Gastroesophageal sphincter (tissue), 4 donors: Measurements from ENCODE around the gene CST7. TPM values are rescaled to one million over a fixed set of nuclear protein-coding genes. Genes with fewer than 3 reads are reported as not detected.

Experiments
- ATAC-seq: fragments of 150-250 bp; one replicate; pipeline ENCODE4 v1.9.1; 2016; ENCODE audit warnings: mild to moderate bottlenecking, moderate library complexity
- H3K27ac ChIP-seq, 4 donors: fragments of 200-600 bp; sonication (generic) in 3 of 4; 1 replicate in 3 of 4; 2 replicates in 1 of 4; pipeline ENCODE4 v1.5.1; 2016 to 2019
- H3K27me3 ChIP-seq: fragments of 200-600 bp; sonication (generic); one replicate; pipeline ENCODE4 v1.5.1; 2019
- H3K36me3 ChIP-seq, 2 donors: fragments of 200-600 bp; sonication (generic); one replicate each; pipeline ENCODE4 v1.5.1; 2019; ENCODE audit warnings: control low read depth in 1 of 2
- H3K4me1 ChIP-seq, 3 donors: fragments of 200-600 bp; sonication (generic); 1 replicate in 2 of 3; 2 replicates in 1 of 3; pipeline ENCODE4 v1.5.1; 2016 to 2019; ENCODE audit warnings: control low read depth in 2 of 3
- H3K4me3 ChIP-seq, 2 donors: fragments of 200-600 bp; sonication (generic); one replicate each; pipeline ENCODE4 v1.5.1; 2019; ENCODE audit warnings: mild to moderate bottlenecking in 1 of 2, moderate library complexity in 1 of 2
- H3K9me3 ChIP-seq, 3 donors: fragments of 200-600 bp; sonication (generic); one replicate each; pipeline ENCODE4 v1.5.1; 2017 to 2019; ENCODE audit warnings: control low read depth in 2 of 3
- EP300 ChIP-seq: sonication (generic); formaldehyde crosslinking; IDR thresholded peaks from one replicate; pipeline ENCODE4 v1.6.1; 2017; ENCODE audit warnings: antibody characterized with exemption, mild to moderate bottlenecking
- POLR2A ChIP-seq, 2 donors: fragments of 450-650 bp; IDR thresholded peaks; one replicate each; pipeline ENCODE4 v1.6.1; 2017; ENCODE audit warnings: antibody characterized with exemption in 2 of 2, mild to moderate bottlenecking in 2 of 2, moderate library complexity in 1 of 2
- POLR2AphosphoS5 ChIP-seq: sonication (generic); formaldehyde crosslinking; IDR thresholded peaks from one replicate; pipeline ENCODE4 v1.6.1; 2017; ENCODE audit warnings: antibody characterized with exemption
- WGBS, 2 donors: methylation state at CpG; one replicate each; pipeline ENCODE4 v1.1.5; 2018; ENCODE audit warnings: low coverage in 1 of 2; 5-methylcytosine and 5-hydroxymethylcytosine counted together
- small RNA-seq, 4 donors: library from RNA; depleted of rRNA; stranded (forward); fragments of <200 nt; gene quantifications; one replicate each; pipeline ENCODE3, GENCODE V24; 2016
- total RNA-seq, 4 donors: library from RNA; depleted of rRNA; stranded (reverse); fragments of >200 nt; gene quantifications; one replicate each; pipeline ENCODE4 v1.1.0, GENCODE V29; 2016
- TF ChIP-seq, protein P1 (sequence below), 4 experiments: fragments of 200-600 bp in 2 of 4; fragments of 450-650 bp in 2 of 4; sonication (generic) in 1 of 4; IDR thresholded peaks; one replicate each; pipeline ENCODE4 v1.5.1; 2017 to 2019; ENCODE audit warnings: antibody characterized with exemption in 4 of 4, mild to moderate bottlenecking in 2 of 4, moderate library complexity in 2 of 4

Gene CST7
- total RNA-seq, 4 donors from 2014 or later: 0.37 to 4.0 TPM; not detected in 2

DNA sequence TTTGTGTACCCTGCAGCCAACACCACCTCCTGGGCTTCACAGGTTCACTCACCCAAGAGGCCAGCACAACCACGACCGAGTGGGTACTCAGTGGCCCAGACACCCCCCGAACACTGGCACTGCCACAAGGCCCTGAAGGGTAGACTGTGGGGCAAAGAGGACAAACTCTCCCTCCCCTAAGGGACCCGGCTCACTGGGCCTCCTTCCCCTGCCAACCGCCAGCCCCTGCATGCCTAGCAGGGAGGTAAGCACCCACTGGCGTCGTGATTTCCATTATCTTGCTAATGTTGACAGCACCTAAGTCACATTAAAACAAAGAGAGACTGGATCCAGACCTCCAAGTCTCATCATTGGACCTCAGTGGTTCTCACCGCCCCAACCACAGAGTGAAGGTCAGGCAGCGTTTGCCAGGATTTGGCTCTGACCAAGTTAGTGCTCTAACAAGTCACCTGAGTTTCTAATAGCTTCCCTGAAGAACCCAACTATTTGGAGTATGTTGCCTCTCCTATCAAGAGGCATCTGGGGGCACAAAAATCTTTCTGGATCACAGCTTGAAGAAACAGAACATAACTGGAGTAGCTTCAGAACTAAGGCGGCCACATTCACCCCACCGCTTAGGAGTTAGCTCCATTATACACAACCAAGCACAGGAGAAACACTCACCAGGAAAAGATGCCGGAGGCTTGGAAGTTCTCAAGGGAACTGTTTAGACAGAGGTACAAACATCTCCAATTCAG, 57.5 kb downstream of the CST7 start:
- 81 to 96% methylated on average over 3 to 7 of the region's 12 CpGs for WGBS, 2 donors
- Histone ChIP-seq H3K4me1 (peaks cover 0 to 46% (median 11%) of the 10 kb centered on the region in 3 donors), H3K27me3 (no peaks in the 10 kb centered on the region), H3K27ac (peak overlapping the region in 3 of 4 donors; percentile 72 to 75 (median 75)), H3K4me3 (no peak overlapping the region), H3K9me3 (no peaks in the 10 kb centered on the region), H3K36me3 (peaks cover 0 to 65% of the 10 kb centered on the region in 2 donors)
- ATAC-seq: no peak
- TF ChIP-seq POLR2A (IDR thresholded peaks at IDR 0.05) (no peak), POLR2AphosphoS5 (no peak), EP300 (no peak)
- TF ChIP-seq, protein P1, sequence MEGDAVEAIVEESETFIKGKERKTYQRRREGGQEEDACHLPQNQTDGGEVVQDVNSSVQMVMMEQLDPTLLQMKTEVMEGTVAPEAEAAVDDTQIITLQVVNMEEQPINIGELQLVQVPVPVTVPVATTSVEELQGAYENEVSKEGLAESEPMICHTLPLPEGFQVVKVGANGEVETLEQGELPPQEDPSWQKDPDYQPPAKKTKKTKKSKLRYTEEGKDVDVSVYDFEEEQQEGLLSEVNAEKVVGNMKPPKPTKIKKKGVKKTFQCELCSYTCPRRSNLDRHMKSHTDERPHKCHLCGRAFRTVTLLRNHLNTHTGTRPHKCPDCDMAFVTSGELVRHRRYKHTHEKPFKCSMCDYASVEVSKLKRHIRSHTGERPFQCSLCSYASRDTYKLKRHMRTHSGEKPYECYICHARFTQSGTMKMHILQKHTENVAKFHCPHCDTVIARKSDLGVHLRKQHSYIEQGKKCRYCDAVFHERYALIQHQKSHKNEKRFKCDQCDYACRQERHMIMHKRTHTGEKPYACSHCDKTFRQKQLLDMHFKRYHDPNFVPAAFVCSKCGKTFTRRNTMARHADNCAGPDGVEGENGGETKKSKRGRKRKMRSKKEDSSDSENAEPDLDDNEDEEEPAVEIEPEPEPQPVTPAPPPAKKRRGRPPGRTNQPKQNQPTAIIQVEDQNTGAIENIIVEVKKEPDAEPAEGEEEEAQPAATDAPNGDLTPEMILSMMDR (IDR thresholded peaks at IDR 0.05): no peak

DNA sequence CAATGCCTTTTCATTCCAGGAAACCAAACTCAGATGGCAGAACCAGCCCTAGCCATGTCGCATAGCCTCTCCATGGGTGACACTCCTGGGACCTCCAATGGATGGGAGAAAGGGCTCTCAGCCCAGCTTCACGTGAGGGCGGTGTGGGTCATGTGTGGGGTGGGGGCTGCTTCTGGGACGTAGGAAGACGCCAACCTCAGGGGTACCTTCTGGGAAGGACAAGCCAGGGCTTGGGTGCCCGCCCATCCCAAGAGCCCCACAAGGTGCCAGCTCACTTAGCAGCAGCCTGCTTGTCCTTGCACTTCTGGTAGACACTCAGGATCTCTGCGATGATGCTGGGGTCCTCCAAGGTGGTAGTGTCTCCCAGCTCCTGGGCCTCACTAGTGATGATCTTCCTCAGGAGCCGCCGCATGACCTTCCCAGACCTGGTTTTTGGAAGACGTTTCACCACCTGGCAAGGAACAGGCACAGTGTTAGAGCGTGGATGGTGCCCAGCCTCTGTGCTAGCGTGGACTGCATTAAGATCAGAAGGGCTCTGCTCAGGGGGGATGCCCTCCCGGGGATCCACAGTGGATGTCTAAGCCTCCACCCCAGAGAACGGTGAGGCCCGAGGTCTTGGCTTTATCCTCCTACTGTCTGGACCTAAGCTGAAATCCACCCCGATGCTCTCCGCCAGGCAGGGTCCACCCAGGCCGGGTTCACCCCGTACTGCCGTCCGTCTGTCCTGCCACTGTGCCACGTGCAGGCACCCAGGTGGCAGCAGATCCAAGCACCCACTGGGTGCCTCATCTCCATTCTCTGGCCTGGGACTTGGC, 58.6 kb downstream of the CST7 start:
- peak overlapping the region in 2 of 4 donors; percentile 13 to 72 for H3K27ac ChIP-seq
- WGBS, 2 donors: 92 to 100% methylated on average over 1 to 2 of the region's 22 CpGs
- peaks cover 0 to 46% (median 11%) of the 10 kb centered on the region in 3 donors for H3K4me1 ChIP-seq
- H3K4me3 ChIP-seq: no peak overlapping the region
- no peaks in the 10 kb centered on the region for H3K27me3 ChIP-seq
- H3K36me3 ChIP-seq: peaks cover 0 to 76% of the 10 kb centered on the region in 2 donors
- no peak for ATAC-seq
- no peaks in the 10 kb centered on the region for H3K9me3 ChIP-seq
- TF ChIP-seq, protein P1 (IDR thresholded peaks at IDR 0.05): no peak
- no peak for TF ChIP-seq POLR2A (IDR thresholded peaks at IDR 0.05)
- TF ChIP-seq EP300: no peak
- no peak for TF ChIP-seq POLR2AphosphoS5

DNA sequence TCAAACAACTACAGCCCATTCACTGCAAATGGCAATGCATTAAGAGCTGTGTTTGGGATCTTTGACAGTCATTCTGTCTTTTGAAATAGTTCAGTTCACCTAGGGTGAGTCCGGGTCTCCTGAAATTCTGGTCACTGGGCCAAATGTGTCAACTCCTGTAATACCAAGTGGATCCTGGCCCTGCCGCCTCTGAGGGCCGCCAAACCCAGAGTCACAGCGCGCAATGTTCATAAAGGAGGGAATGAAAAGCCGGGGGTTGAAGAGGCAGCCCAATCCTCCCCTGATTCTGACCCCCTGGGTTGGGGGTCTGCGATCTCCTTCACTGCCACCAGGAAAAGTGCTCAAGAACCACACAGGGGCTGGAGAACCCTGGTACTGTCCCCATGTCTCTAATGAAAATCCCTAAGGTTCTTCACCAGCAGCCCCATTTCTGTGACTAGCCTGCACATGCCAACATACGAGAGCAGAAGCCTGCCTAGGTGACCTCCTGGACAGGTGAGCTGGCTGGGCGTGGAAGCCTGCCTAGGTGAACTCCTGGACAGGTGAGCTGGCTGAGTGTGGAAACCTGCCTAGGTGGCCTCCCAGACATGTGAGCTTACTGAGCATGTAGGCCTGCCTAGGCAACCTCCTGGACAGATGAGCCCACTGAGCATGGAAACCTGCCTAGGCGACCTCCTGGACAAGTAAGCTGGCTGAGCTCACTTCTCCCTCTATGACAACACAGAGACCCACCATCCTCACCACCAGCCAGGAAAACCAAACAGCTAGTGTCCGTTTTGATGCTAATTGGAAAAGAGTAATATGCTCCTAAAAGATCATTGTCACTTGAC, 59.5 kb downstream of the CST7 start:
- H3K27me3 ChIP-seq: no peaks in the 10 kb centered on the region
- TF ChIP-seq EP300 (no peak), POLR2AphosphoS5 (no peak), POLR2A (IDR thresholded peaks at IDR 0.05) (no peak)
- TF ChIP-seq, protein P1 (IDR thresholded peaks at IDR 0.05): no peak
- ATAC-seq: no peak
- WGBS, 2 donors: 95 to 97% methylated on average over 4 of the region's 11 CpGs
- H3K4me3 ChIP-seq: no peak overlapping the region
- peak overlapping the region in 3 of 4 donors; percentile 22 to 72 (median 55) for H3K27ac ChIP-seq
- H3K9me3 ChIP-seq: no peaks in the 10 kb centered on the region
- H3K4me1 ChIP-seq: peaks cover 0 to 46% (median 11%) of the 10 kb centered on the region in 3 donors
- peaks cover 0 to 85% of the 10 kb centered on the region in 2 donors for H3K36me3 ChIP-seq

Small RNA genes within 50 kb of the gene (small RNA-seq; reads per million reads assigned to genes)
- 0 reads per million in 4 donors for gene RNU6-1257P

Other genes with a start within 250 kb of the CST7 start
- 10 to 100 TPM; 24.3 to 46.8 (median 35.9) TPM for gene APMAP, start 43.5 kb downstream of the CST7 start, total RNA-seq
- gene ACSS1, start 108.9 kb downstream of the CST7 start, total RNA-seq: 100 to 1,000 TPM in 1 of 4 donors, 10 to 100 TPM in 3; 44.7 to 105 (median 61.6) TPM
- gene VSX1, start 132.9 kb downstream of the CST7 start, total RNA-seq: not detected
- 10 to 100 TPM; 34.8 to 49.2 (median 43.9) TPM for gene ENTPD6, start 246.4 kb downstream of the CST7 start, total RNA-seq